K562 (cell line): ENCODE measurements around the gene TMEM120B. TPM values are rescaled to one million over a fixed set of nuclear protein-coding genes. Genes with fewer than 3 reads are reported as not detected.

Experiments
- CEBPG ChIP-seq, 3 experiments: fragments of 200-800 bp in 1 of 3; sonication (Bioruptor generic) in 1 of 3; sonication (generic) in 1 of 3; formaldehyde crosslinking in 1 of 3; IDR thresholded peaks in 2 of 3; conservative IDR thresholded peaks in 1 of 3; 2 replicates each; pipeline versions ENCODE4 v1.6.1 to v1.8.0; 2016 to 2022; ENCODE audit warnings: missing compliant biosample characterization in 2 of 3, missing genetic modification characterization in 2 of 3, mild to moderate bottlenecking in 1 of 3, missing genetic modification reagents in 1 of 3
- E2F6 ChIP-seq, 2 experiments: IDR thresholded peaks; 2 replicates each; pipeline ENCODE4 v1.6.1; 2011; ENCODE audit warnings: borderline replicate concordance in 1 of 2, control low read depth in 1 of 2, low read depth in 1 of 2, low read length in 1 of 2, mild to moderate bottlenecking in 1 of 2, mixed read lengths in 1 of 2, moderate library complexity in 1 of 2; ENCODE audit not compliant: insufficient read depth in 1 of 2, insufficient read length in 1 of 2, poor library complexity in 1 of 2, severe bottlenecking in 1 of 2; ENCODE audit errors: extremely low read depth in 1 of 2
- ETV6 ChIP-seq, 3 experiments: fragments of 150-350 bp in 1 of 3; sonication (generic) in 1 of 3; formaldehyde crosslinking in 1 of 3; IDR thresholded peaks; 2 replicates each; pipeline versions ENCODE4 v1.6.1 to v1.8.0; 2014 to 2022; ENCODE audit warnings: borderline replicate concordance in 2 of 3, low read depth in 2 of 3, antibody characterized with exemption in 1 of 3, low read length in 1 of 3, mild to moderate bottlenecking in 1 of 3, missing genetic modification reagents in 1 of 3
- HEY1 ChIP-seq: fragments of 250-450 bp; sonication (Bioruptor Pico); IDR thresholded peaks from 2 replicates; pipeline ENCODE4 v1.5.0; 2020; ENCODE audit warnings: mild to moderate bottlenecking, moderate library complexity, borderline replicate concordance
- IFI16 ChIP-seq: fragments of 250-450 bp; sonication (Bioruptor Pico); IDR thresholded peaks from 2 replicates; pipeline ENCODE4 v2.1.2; 2022; ENCODE audit warnings: mild to moderate bottlenecking, inconsistent platforms
- MAZ ChIP-seq, 2 experiments: fragments of 450-650 bp in 1 of 2; sonication (generic) in 1 of 2; formaldehyde crosslinking; IDR thresholded peaks in 1 of 2; conservative IDR thresholded peaks in 1 of 2; 2 replicates each; pipeline versions ENCODE4 v1.4.0 to v1.5.0; 2020; ENCODE audit warnings: mild to moderate bottlenecking in 1 of 2, missing genetic modification reagents in 1 of 2
- NFE2 ChIP-seq: IDR thresholded peaks from 2 replicates; pipeline ENCODE4 v1.6.1; 2014; ENCODE audit warnings: antibody characterized with exemption, low read depth
- NR2C1 ChIP-seq, 2 experiments: fragments of 450-650 bp; IDR thresholded peaks; 2 replicates each; pipeline ENCODE4 v1.6.1; 2017; ENCODE audit warnings: mild to moderate bottlenecking in 2 of 2, antibody characterized with exemption in 1 of 2, inconsistent platforms in 1 of 2, missing compliant biosample characterization in 1 of 2, missing genetic modification characterization in 1 of 2
- NR2C2 ChIP-seq, 2 experiments: fragments of 200-800 bp in 1 of 2; sonication (Bioruptor generic) in 1 of 2; sonication (generic) in 1 of 2; formaldehyde crosslinking in 1 of 2; IDR thresholded peaks; 2 replicates each; pipeline versions ENCODE4 v1.6.1 to v1.8.0; 2016 to 2022; ENCODE audit warnings: mild to moderate bottlenecking in 1 of 2, missing compliant biosample characterization in 1 of 2, missing genetic modification characterization in 1 of 2, missing genetic modification reagents in 1 of 2
- PHF21A ChIP-seq: fragments of 450-650 bp; IDR thresholded peaks from 2 replicates; pipeline ENCODE4 v1.6.1; 2017; ENCODE audit warnings: low read depth, borderline replicate concordance
- PKNOX1 ChIP-seq: fragments of 450-650 bp; IDR thresholded peaks from 2 replicates; pipeline ENCODE4 v1.6.1; 2016
- TCF3 ChIP-seq: sonication (generic); formaldehyde crosslinking; IDR thresholded peaks from 2 replicates; pipeline ENCODE4 v1.4.0; 2020; ENCODE audit warnings: mild to moderate bottlenecking, missing genetic modification reagents
- YBX1 ChIP-seq: fragments of 450-650 bp; IDR thresholded peaks from 2 replicates; pipeline ENCODE4 v1.7.1; 2016; ENCODE audit warnings: mild to moderate bottlenecking
- ZBTB12 ChIP-seq: fragments of 250-450 bp; sonication (Bioruptor Pico); IDR thresholded peaks from 2 replicates; pipeline ENCODE4 v1.4.0; 2020
- ZBTB8A ChIP-seq: fragments of 450-650 bp; IDR thresholded peaks from 2 replicates; pipeline ENCODE4 v1.6.1; 2018; ENCODE audit warnings: mild to moderate bottlenecking, moderate library complexity; ENCODE audit not compliant: partially characterized antibody
- ZFP36 ChIP-seq: fragments of 150-350 bp; IDR thresholded peaks from 2 replicates; pipeline ENCODE4 v1.6.1; 2018; ENCODE audit warnings: low read length, low read depth; ENCODE audit not compliant: partially characterized antibody
- polyA plus RNA-seq, 8 experiments: library from polyadenylated mRNA; depleted of rRNA in 4 of 8; stranded (reverse) in 5 of 8; unstranded in 3 of 8; fragments of >200 nt; fragmentation: Nextera tagmentation in 2 of 8; fragmentation: Illumina TruSeq in 1 of 8; extraction: Ambion mirVana in 2 of 8; extraction: Trizol in 1 of 8; gene quantifications; 2 replicates each; pipeline versions ENCODE4 v1.2.1 to v1.2.3, GENCODE V29; 2011 to 2014; ENCODE audit warnings: inconsistent platforms in 1 of 8, missing spikeins in 1 of 8
- total RNA-seq, 7 experiments: library from RNA; depleted of rRNA in 6 of 7; stranded (reverse); fragments of >200 nt in 6 of 7; fragmentation: Illumina TruSeq in 2 of 7; extraction: Trizol in 2 of 7; gene quantifications; 2 replicates each; pipeline versions ENCODE4 v1.2.1 to v1.2.3, GENCODE V29; 2011 to 2021; ENCODE audit warnings: low replicate concordance in 1 of 7

The TMEM120B gene
- total and polyA plus RNA-seq, 9 of the 15 experiments (the other 6 are each of a cell fraction or from before 2014, with no cell fraction given): 1.7 to 18.6 (median 7.4) TPM

GRCh38 chr12:121738340-121738858, 25.8 kb downstream of the TMEM120B start (continued):
- TF ChIP-seq MAZ (CRISPR knock-in tag; conservative IDR thresholded peaks at IDR 0.05 in 1 of 2, IDR thresholded peaks at IDR 0.05 in 1 of 2) (peak; percentile 32 to 75; a peak in 2 of 4 replicates), CEBPG (CRISPR knock-in tag; IDR thresholded peaks at IDR 0.05) (peak; percentile 99), CEBPG (tag; conservative IDR thresholded peaks at IDR 0.05 in 1 of 2, IDR thresholded peaks at IDR 0.05 in 1 of 2) (peak; percentile 95 to 96), ZFP36 (no peak), IFI16 (CRISPR knock-in tag) (no peak), ZBTB8A (no peak), NR2C2 (CRISPR knock-in tag; IDR thresholded peaks at IDR 0.05) (no peak), NR2C2 (tag; IDR thresholded peaks at IDR 0.05) (peak; percentile 45; the same call in 1 of the 2 replicates), ZBTB12 (CRISPR knock-in tag) (no peak), ETV6 (IDR thresholded peaks at IDR 0.05; ENCODE audit: borderline replicate concordance in 1 of 2, low read depth in 2 of 2, low read length in 1 of 2) (no peak), ETV6 (CRISPR knock-in tag; IDR thresholded peaks at IDR 0.05; ENCODE audit: borderline replicate concordance) (no peak), YBX1 (no peak), PHF21A (no peak), NFE2 (no peak), HEY1 (CRISPR knock-in tag) (no peak), E2F6 (IDR thresholded peaks at IDR 0.05; ENCODE audit: borderline replicate concordance in 1 of 2, extremely low read depth in 1 of 2, insufficient read depth in 1 of 2, insufficient read length in 1 of 2, low read depth in 1 of 2, low read length in 1 of 2, poor library complexity in 1 of 2, severe bottlenecking in 1 of 2) (no peak), PKNOX1 (no peak; the same call in 1 of the 2 replicates), NR2C1 (IDR thresholded peaks at IDR 0.05) (peak; percentile 63; the same call in 1 of the 2 replicates), NR2C1 (tag; IDR thresholded peaks at IDR 0.05) (peak; percentile 65), TCF3 (CRISPR knock-in tag) (peak; percentile 97)
